IMR-90 (cell line): ENCODE data around the gene ALCAM.

Source experiments
- CTCF ChIP-seq: conservative IDR thresholded peaks from 2 replicates; pipeline ENCODE4 v1.5.1; 2012; ENCODE audit warnings: mild to moderate bottlenecking, low read depth, low read length, improper control_type of control experiment
- POLR2A ChIP-seq: IDR thresholded peaks from 2 replicates; pipeline ENCODE4 v1.6.1; 2012; ENCODE audit warnings: mild to moderate bottlenecking, low read depth, low read length

DNA sequence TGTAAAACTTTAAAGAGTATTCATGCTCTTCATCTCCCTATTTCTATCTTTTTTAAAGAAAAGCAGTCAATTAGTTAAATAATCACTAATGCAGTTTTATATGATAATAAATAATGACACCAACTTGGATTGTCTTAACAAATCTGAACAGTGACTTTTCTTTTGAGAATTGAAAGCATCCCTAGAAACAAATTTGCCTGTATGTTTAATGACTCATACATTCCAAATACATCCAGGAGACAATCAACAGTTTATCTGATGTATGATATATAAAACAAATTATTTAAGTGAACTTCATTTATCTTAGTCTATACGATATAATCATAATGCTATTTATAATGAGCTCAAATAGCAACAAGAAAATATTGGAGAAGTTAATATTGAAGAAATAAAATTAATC is 78.0 kb downstream of the ALCAM start:
- TF ChIP-seq CTCF, result no peak
- TF ChIP-seq POLR2A, result no peak
